ENCODE data around the gene HDAC6. TPM values are rescaled to one million over a fixed set of nuclear protein-coding genes. Genes with fewer than 3 reads are reported as not detected.

Gene HDAC6
- total and polyA plus RNA-seq, 7 donors: 21.8 to 47.1 (median 31.8) TPM

DNA sequence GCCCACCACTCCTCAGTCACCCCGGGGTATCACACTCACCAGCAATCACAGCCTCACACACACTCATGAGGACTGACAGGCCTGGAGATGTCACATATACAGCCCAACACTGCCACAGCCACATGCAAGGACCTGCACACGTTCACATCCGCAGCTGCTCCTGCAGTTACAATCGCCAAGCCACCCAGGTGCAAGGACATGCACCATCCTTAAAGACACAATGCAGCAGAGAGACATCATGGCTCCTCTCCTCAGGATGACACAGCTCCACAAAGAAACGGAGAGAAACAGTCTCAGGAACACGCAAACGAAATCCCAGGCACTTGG, 32.5 kb downstream of the HDAC6 start:
- H3K4me3 ChIP-seq: no peak overlapping the region
- 3 to 28% (median 7%) methylated on average over 7 of the region's 7 CpGs for WGBS, 3 donors
- no peak for ATAC-seq
- TF ChIP-seq, protein P1, sequence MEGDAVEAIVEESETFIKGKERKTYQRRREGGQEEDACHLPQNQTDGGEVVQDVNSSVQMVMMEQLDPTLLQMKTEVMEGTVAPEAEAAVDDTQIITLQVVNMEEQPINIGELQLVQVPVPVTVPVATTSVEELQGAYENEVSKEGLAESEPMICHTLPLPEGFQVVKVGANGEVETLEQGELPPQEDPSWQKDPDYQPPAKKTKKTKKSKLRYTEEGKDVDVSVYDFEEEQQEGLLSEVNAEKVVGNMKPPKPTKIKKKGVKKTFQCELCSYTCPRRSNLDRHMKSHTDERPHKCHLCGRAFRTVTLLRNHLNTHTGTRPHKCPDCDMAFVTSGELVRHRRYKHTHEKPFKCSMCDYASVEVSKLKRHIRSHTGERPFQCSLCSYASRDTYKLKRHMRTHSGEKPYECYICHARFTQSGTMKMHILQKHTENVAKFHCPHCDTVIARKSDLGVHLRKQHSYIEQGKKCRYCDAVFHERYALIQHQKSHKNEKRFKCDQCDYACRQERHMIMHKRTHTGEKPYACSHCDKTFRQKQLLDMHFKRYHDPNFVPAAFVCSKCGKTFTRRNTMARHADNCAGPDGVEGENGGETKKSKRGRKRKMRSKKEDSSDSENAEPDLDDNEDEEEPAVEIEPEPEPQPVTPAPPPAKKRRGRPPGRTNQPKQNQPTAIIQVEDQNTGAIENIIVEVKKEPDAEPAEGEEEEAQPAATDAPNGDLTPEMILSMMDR (IDR thresholded peaks at IDR 0.05): no peak
- H3K4me1 ChIP-seq: no peaks in the 10 kb centered on the region
- no peak overlapping the region for H3K27ac ChIP-seq
- H3K9me3 ChIP-seq: no peaks in the 10 kb centered on the region
- DNase-seq: no peak
- no peaks in the 10 kb centered on the region for H3K36me3 ChIP-seq (ENCODE audit: insufficient read depth in 1 of 2, low read depth in 1 of 2)
- peaks cover 0 to 61% (median 5%) of the 10 kb centered on the region in 3 donors for H3K27me3 ChIP-seq (ENCODE audit: insufficient read depth in 3 of 3, low read length in 2 of 3)
- intact Hi-C loops (cut with DNase I): no loop called here

DNA sequence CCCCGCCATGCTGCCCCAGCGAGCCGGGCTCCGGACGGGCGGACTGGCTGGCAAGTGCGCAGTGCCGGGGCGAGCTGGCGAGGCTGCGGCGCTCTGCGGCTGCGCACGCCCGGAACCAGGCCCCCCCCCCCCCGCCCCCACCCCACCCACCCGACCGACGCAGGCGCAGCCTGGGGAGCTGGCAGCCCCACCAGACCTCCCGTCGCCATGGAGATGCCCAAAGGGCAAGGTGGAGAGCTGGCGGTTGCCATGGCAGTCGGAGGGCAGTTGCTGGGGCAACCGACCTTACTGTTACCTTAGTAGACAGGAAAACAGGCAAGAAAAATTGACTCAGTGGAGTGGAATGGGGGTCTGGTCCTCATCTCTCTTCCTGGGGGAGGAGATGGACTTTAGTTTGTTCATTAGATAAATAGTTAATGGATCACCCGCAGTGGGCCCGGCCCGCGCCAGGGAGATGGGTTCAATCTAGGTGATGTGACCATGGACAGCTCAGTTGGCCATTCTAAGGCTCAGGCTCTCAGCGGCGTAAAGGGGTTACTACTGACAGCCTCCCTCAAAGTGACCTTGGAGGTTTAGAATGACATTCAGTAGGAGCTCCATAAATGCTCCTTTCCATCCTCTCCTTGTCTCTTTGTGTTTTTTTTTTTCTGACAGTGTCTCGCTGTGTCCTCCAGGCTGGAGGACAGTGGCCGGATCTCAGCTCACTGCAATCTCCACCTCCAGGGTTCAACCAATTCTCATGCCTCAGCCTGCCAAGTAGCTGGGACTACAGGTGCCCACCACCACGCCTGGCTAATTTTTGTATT, 33.9 kb downstream of the HDAC6 start, which contains the start of gene PCSK1N:
PCSK1N (minus strand) TSS at position 87 of the 806 bp plus-strand sequence; CDS start at position 9, 78 bp downstream.
- WGBS, 3 donors: 14 to 40% (median 37%) methylated on average over 13 to 35 of the region's 35 CpGs
- H3K4me1 ChIP-seq: no peaks in the 10 kb centered on the region
- H3K27me3 ChIP-seq (ENCODE audit: insufficient read depth in 3 of 3, low read length in 2 of 3): peaks cover 0 to 51% (median 5%) of the 10 kb centered on the region in 3 donors
- H3K27ac ChIP-seq: no peak within 1 kb of the TSS
- H3K9me3 ChIP-seq: no peaks in the 10 kb centered on the region
- no peaks in the 10 kb centered on the region for H3K36me3 ChIP-seq (ENCODE audit: insufficient read depth in 1 of 2, low read depth in 1 of 2)
- intact Hi-C loops (cut with DNase I): no loop called here
- no peak within 1 kb of the TSS for H3K4me3 ChIP-seq
- TF ChIP-seq, protein P1 (IDR thresholded peaks at IDR 0.05): no peak
- DNase-seq: no peak
- ATAC-seq: no peak

DNA sequence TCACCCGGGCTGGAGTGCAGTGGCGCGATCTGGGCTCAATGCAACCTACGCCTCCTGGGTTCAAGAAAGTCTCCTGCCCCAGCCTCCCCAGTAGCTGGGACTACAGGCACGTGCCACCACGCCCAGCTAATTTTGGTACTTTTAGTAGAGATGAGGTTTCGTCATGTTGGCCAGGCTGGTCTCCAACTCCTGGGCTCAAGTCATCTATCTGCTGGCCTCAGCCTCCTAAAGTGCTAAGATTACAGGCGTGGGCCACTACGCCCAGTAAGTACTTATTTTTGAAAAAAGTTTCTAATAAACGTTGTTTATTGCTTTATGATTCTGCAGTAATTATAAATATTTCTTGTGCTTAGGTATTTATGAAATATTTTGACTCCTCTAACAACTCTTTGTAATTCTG, 37.8 kb downstream of the HDAC6 start:
- peaks cover 0 to 28% (median 0%) of the 10 kb centered on the region in 3 donors for H3K27me3 ChIP-seq (ENCODE audit: insufficient read depth in 3 of 3, low read length in 2 of 3)
- no peak for DNase-seq
- no peak overlapping the region for H3K4me3 ChIP-seq
- no peaks in the 10 kb centered on the region for H3K36me3 ChIP-seq (ENCODE audit: insufficient read depth in 1 of 2, low read depth in 1 of 2)
- H3K9me3 ChIP-seq: no peaks in the 10 kb centered on the region
- intact Hi-C loops (cut with DNase I): no loop called here
- no peak for ATAC-seq
- WGBS, 3 donors: 80 to 83% (median 82%) methylated on average over 7 to 10 of the region's 10 CpGs
- H3K27ac ChIP-seq: no peak overlapping the region
- no peaks in the 10 kb centered on the region for H3K4me1 ChIP-seq
- TF ChIP-seq, protein P1 (IDR thresholded peaks at IDR 0.05): no peak

DNA sequence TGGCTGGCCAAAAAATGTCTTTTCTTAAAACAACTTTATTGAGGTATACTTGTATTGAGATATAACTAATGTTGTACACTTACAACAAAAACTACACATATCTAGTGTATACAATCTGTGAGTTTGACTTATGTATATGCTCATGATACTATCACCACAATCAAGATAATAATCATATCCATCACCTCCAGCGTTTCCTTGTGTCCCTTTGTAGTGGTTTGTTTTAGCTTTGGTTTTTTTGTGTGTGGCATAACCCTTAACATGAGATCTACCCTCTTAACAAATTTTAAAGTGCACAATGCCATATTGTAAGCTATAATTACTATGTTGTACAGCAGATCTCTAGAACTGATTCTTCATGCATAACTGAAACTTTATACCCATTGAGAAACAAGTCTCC, 47.0 kb downstream of the HDAC6 start:
- Histone ChIP-seq H3K9me3 (no peaks in the 10 kb centered on the region), H3K27ac (no peak overlapping the region), H3K4me1 (no peaks in the 10 kb centered on the region), H3K36me3 (ENCODE audit: insufficient read depth in 1 of 2, low read depth in 1 of 2) (no peaks in the 10 kb centered on the region), H3K27me3 (ENCODE audit: insufficient read depth in 3 of 3, low read length in 2 of 3) (peaks cover 0 to 18% (median 0%) of the 10 kb centered on the region in 3 donors), H3K4me3 (no peak overlapping the region)
- WGBS, 3 donors: 23 to 61% (median 57%) methylated on average over 1 of the region's 1 CpG
- intact Hi-C loops (cut with DNase I): no loop called here
- ATAC-seq (no peak), DNase-seq (no peak)
- TF ChIP-seq, protein P1 (IDR thresholded peaks at IDR 0.05): no peak
